Right lobe of liver (tissue), 4 donors: Measurements from ENCODE around the gene MRPL44.

Experiments used
- CTCF ChIP-seq, 4 donors: fragments of 200-600 bp in 3 of 4; fragments of 450-650 bp in 1 of 4; IDR thresholded peaks; one replicate each; pipeline versions ENCODE4 v1.5.1 to v1.8.0; 2016 to 2022; ENCODE audit warnings: antibody characterized with exemption in 4 of 4, mild to moderate bottlenecking in 2 of 4
- POLR2A ChIP-seq: fragments of 450-650 bp; IDR thresholded peaks from one replicate; pipeline ENCODE4 v1.6.1; 2017; ENCODE audit warnings: antibody characterized with exemption, mild to moderate bottlenecking
- donor health status: DM: no; HTN: no; CAD: no.
- donor health status: DM: no; HTN: no; CAD: no.
- donor health status: DM: no; HTN: yes; CAD: no.

GRCh38 chr2:223969315-223969714, 12.1 kb downstream of the MRPL44 start:
- no peak for TF ChIP-seq POLR2A
- no peak for TF ChIP-seq CTCF (IDR thresholded peaks at IDR 0.05)
